Measurements from ENCODE around the gene CHST5. TPM values are rescaled to one million over a fixed set of nuclear protein-coding genes. Genes with fewer than 3 reads are reported as not detected.

The CHST5 gene
- total RNA-seq: 0.85 TPM
- long read RNA-seq: 0 reads

GRCh38 chr16:75535901-75536300 is at the start of gene CHST5:
TSS of gene CHST5 (minus strand) at chr16:75536108. CDS start at chr16:75530384, 5,724 bp downstream.
- intact Hi-C loops (cut with micrococcal nuclease): no loop called here

GRCh38 chr16:75584108-75584507 is 48.2 kb upstream of the CHST5 start:
- no peaks in the 10 kb centered on the region for H3K27me3 ChIP-seq (ENCODE audit: low read depth)
- no peaks in the 10 kb centered on the region for H3K9me3 ChIP-seq (replicated peaks)
- no peak for TF ChIP-seq CTCF (IDR thresholded peaks at IDR 0.05; ENCODE audit: borderline replicate concordance)
- H3K36me3 ChIP-seq: peaks cover 10% of the 10 kb centered on the region
- no peak overlapping the region for H3K4me3 ChIP-seq
- no peak overlapping the region for H3K27ac ChIP-seq (replicated peaks)
- no peak for DNase-seq
- H3K4me1 ChIP-seq: peaks cover 9% of the 10 kb centered on the region
- intact Hi-C loops (cut with micrococcal nuclease): no loop called here

More at GRCh38 chr16:75535901-75536300, at the start of gene CHST5:
- peaks cover 14% of the 10 kb centered on the region for H3K4me1 ChIP-seq
- no peak within 1 kb of the TSS for H3K4me3 ChIP-seq
- H3K9me3 ChIP-seq (replicated peaks): no peaks in the 10 kb centered on the region
- no peak for TF ChIP-seq CTCF (IDR thresholded peaks at IDR 0.05; ENCODE audit: borderline replicate concordance)
- DNase-seq: no peak
- no peaks in the 10 kb centered on the region for H3K27me3 ChIP-seq (ENCODE audit: low read depth)
- no peaks in the 10 kb centered on the region for H3K36me3 ChIP-seq
- no peak within 1 kb of the TSS for H3K27ac ChIP-seq (replicated peaks)

GRCh38 chr16:75579281-75579834 is 43.5 kb upstream of the CHST5 start:
- H3K27ac ChIP-seq (replicated peaks): no peak overlapping the region
- no peak for DNase-seq
- no peaks in the 10 kb centered on the region for H3K27me3 ChIP-seq (ENCODE audit: low read depth)
- H3K4me1 ChIP-seq: peaks cover 29% of the 10 kb centered on the region
- H3K4me3 ChIP-seq: no peak overlapping the region
- no peak for TF ChIP-seq CTCF (IDR thresholded peaks at IDR 0.05; ENCODE audit: borderline replicate concordance)
- H3K9me3 ChIP-seq (replicated peaks): no peaks in the 10 kb centered on the region
- peaks cover 57% of the 10 kb centered on the region for H3K36me3 ChIP-seq
- intact Hi-C loops (cut with micrococcal nuclease): no loop called here

- H3K4me3 ChIP-seq: no peak overlapping the region
- intact Hi-C loops (cut with micrococcal nuclease): no loop called here
- H3K27ac ChIP-seq (replicated peaks): no peak overlapping the region
- H3K36me3 ChIP-seq: peaks cover 63% of the 10 kb centered on the region
- no peaks in the 10 kb centered on the region for H3K27me3 ChIP-seq (ENCODE audit: low read depth)
- no peak for DNase-seq
- H3K9me3 ChIP-seq (replicated peaks): no peaks in the 10 kb centered on the region
- TF ChIP-seq CTCF (IDR thresholded peaks at IDR 0.05; ENCODE audit: borderline replicate concordance): no peak
- peaks cover 35% of the 10 kb centered on the region for H3K4me1 ChIP-seq
Measured at GRCh38 chr16:75578725-75579124, 42.8 kb upstream of the CHST5 start.

GRCh38 chr16:75578212-75578611 is 42.3 kb upstream of the CHST5 start:
- no peak for TF ChIP-seq CTCF (IDR thresholded peaks at IDR 0.05; ENCODE audit: borderline replicate concordance)
- Histone ChIP-seq H3K4me1 (peaks cover 40% of the 10 kb centered on the region), H3K27ac (replicated peaks) (no peak overlapping the region), H3K27me3 (ENCODE audit: low read depth) (no peaks in the 10 kb centered on the region), H3K9me3 (replicated peaks) (no peaks in the 10 kb centered on the region), H3K4me3 (no peak overlapping the region), H3K36me3 (peaks cover 68% of the 10 kb centered on the region)
- intact Hi-C loops (cut with micrococcal nuclease): no loop called here
- DNase-seq: no peak
